GM12873 (cell line): Measurements from ENCODE around the gene MOB2.

Experiments used
- CTCF ChIP-seq: IDR thresholded peaks from 2 replicates; pipeline ENCODE4 v1.5.1; 2012; ENCODE audit warnings: low read depth, mild to moderate bottlenecking, moderate library complexity, low read length, control low read depth; ENCODE audit not compliant: insufficient read depth; ENCODE audit errors: missing control alignments

MOB2 gene

GRCh38 chr11:1511937-1512496 lies 25.4 kb upstream of the MOB2 start:
- no peak for TF ChIP-seq CTCF

GRCh38 chr11:1510928-1511327 lies 24.3 kb upstream of the MOB2 start:
- TF ChIP-seq CTCF: no peak

- no peak for TF ChIP-seq CTCF
Observed at GRCh38 chr11:1509626-1510255, 23.2 kb upstream of the MOB2 start.

GRCh38 chr11:1508986-1509385 lies 22.4 kb upstream of the MOB2 start:
- no peak for TF ChIP-seq CTCF

GRCh38 chr11:1508491-1508891 lies 21.9 kb upstream of the MOB2 start:
- no peak for TF ChIP-seq CTCF

- TF ChIP-seq CTCF: no peak
Observed at GRCh38 chr11:1507381-1508140, 21.0 kb upstream of the MOB2 start.

- TF ChIP-seq CTCF: no peak
Observed at GRCh38 chr11:1506981-1507380, 20.4 kb upstream of the MOB2 start.
